Measurements from ENCODE around the gene RHBDF2. TPM values are rescaled to one million over a fixed set of nuclear protein-coding genes. Genes with fewer than 3 reads are reported as not detected.

Gene RHBDF2
- total RNA-seq, 1 experiment from 2014 or later: 52.3 TPM

- Histone ChIP-seq H3F3A (ENCODE audit: low read length, unreplicated experiment) (no peaks in the 10 kb centered on the region), H4K20me1 (ENCODE audit: low read length) (no peaks in the 10 kb centered on the region; the same call in 1 of the 2 replicates), H3K9me2 (replicated peaks; ENCODE audit: low read length) (no peaks in the 10 kb centered on the region), H3K27ac (ENCODE audit: low read length) (no peak overlapping the region), H3K4me1 (ENCODE audit: insufficient read depth, low read length) (peaks cover 19% of the 10 kb centered on the region), H3K79me2 (ENCODE audit: low read length) (peaks cover 20% of the 10 kb centered on the region), H3K27me3 (ENCODE audit: low read length) (no peaks in the 10 kb centered on the region), H3K4me3 (ENCODE audit: low read length) (no peak overlapping the region), H3K36me3 (ENCODE audit: low read depth, low read length) (no peaks in the 10 kb centered on the region), H2AFZ (ENCODE audit: low read length) (no peak overlapping the region), H3K9me3 (ENCODE audit: low read length) (no peaks in the 10 kb centered on the region), H3K4me2 (ENCODE audit: low read length) (no peak overlapping the region), H3K9ac (ENCODE audit: low read length) (no peak overlapping the region)
- peak; percentile 39; the same call in 1 of the 2 replicates for TF ChIP-seq CTCF (conservative IDR thresholded peaks at IDR 0.05; ENCODE audit: low read depth, low read length)
- TF ChIP-seq EZH2 (IDR thresholded peaks at IDR 0.05; ENCODE audit: low read length, unreplicated experiment): no peak
- no peak for DNase-seq
- ChIA-PET POLR2A (ENCODE audit: unreplicated experiment) (no interaction called here), CTCF (interaction anchor here (0.5 to 0.7 kb wide), 2 partner anchors 120 to 214 kb away, joined by 3 to 4 read pairs; no protein-coding TSS in a partner anchor)
- intact Hi-C loops (cut with micrococcal nuclease): no loop called here
- BruUV-seq (replicated peaks): no TSS peak
- ATAC-seq: no peak
Observed at GRCh38 chr17:76504117-76504516, 2.9 kb upstream of the RHBDF2 start.

GRCh38 chr17:76502341-76503211 lies 1.4 kb upstream of the RHBDF2 start:
- ChIA-PET POLR2A (ENCODE audit: unreplicated experiment) (no interaction called here), CTCF (interaction anchor here (0.8 kb wide), 1 partner anchor 44 kb away, joined by 7 read pairs; no protein-coding TSS in a partner anchor)
- Histone ChIP-seq H3K9ac (ENCODE audit: low read length) (no peak overlapping the region), H3K27ac (ENCODE audit: low read length) (no peak overlapping the region), H4K20me1 (ENCODE audit: low read length) (peaks cover 3% of the 10 kb centered on the region; the same call in 1 of the 2 replicates), H2AFZ (ENCODE audit: low read length) (no peak overlapping the region), H3K4me3 (ENCODE audit: low read length) (no peak overlapping the region), H3F3A (ENCODE audit: low read length, unreplicated experiment) (no peaks in the 10 kb centered on the region), H3K79me2 (ENCODE audit: low read length) (peaks cover 34% of the 10 kb centered on the region), H3K4me2 (ENCODE audit: low read length) (no peak overlapping the region), H3K9me3 (ENCODE audit: low read length) (no peaks in the 10 kb centered on the region), H3K4me1 (ENCODE audit: insufficient read depth, low read length) (peaks cover 34% of the 10 kb centered on the region), H3K36me3 (ENCODE audit: low read depth, low read length) (no peaks in the 10 kb centered on the region), H3K9me2 (replicated peaks; ENCODE audit: low read length) (no peaks in the 10 kb centered on the region), H3K27me3 (ENCODE audit: low read length) (no peaks in the 10 kb centered on the region)
- intact Hi-C loops (cut with micrococcal nuclease): no loop called here
- ATAC-seq: no peak
- DNase-seq: no peak
- BruUV-seq (replicated peaks): no TSS peak
- TF ChIP-seq CTCF (conservative IDR thresholded peaks at IDR 0.05; ENCODE audit: low read depth, low read length) (no peak), EZH2phosphoT487 (IDR thresholded peaks at IDR 0.05; ENCODE audit: borderline replicate concordance, low read length) (no peak), EZH2 (IDR thresholded peaks at IDR 0.05; ENCODE audit: low read length, unreplicated experiment) (no peak)
